ENCODE measurements around the gene IMPA2. TPM values are rescaled to one million over a fixed set of nuclear protein-coding genes. Genes with fewer than 3 reads are reported as not detected.

IMPA2 gene
- total and polyA plus RNA-seq, 4 donors: 43.4 to 65.4 (median 61.5) TPM

GRCh38 chr18:12056034-12056883 is 75.0 kb downstream of the IMPA2 start:
- H3K9ac ChIP-seq (ENCODE audit: insufficient read depth in 1 of 2, low read length in 2 of 2): no peak overlapping the region
- H3K36me3 ChIP-seq (ENCODE audit: control insufficient read depth in 4 of 4, insufficient read depth in 4 of 4, low read length in 4 of 4): no peaks in the 10 kb centered on the region
- ATAC-seq (ENCODE audit: insufficient read depth, low FRiP score): no peak

DNA sequence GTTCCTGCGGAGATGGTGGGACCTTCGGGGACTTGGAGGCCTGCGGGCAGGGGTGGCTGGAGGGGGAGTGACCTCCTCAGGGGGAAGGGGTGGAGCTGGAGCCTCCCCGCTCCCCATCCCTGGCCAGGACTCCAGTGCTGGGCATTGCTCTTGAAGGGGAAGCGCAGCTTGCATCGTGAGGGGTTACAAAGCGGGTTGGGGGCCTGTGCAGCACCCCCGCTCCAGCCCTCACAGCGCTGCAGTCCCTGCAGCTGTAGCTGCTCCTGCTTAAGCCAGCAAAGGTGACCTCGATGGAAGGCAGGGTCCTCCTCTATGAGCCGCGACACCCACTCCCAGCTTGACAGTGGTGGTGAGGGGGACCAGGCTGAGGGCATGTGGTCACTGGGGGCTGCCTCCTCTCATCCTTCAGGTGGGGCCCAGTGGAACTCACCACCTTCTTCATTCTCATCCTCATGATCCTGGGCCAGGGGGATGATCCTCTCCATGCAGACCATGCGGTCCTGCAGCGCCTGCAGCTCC is 75.6 kb downstream of the IMPA2 start:
- no peak overlapping the region for H3K27ac ChIP-seq (ENCODE audit: low read depth in 1 of 2, low read length in 1 of 2)
- TF ChIP-seq, protein P1, sequence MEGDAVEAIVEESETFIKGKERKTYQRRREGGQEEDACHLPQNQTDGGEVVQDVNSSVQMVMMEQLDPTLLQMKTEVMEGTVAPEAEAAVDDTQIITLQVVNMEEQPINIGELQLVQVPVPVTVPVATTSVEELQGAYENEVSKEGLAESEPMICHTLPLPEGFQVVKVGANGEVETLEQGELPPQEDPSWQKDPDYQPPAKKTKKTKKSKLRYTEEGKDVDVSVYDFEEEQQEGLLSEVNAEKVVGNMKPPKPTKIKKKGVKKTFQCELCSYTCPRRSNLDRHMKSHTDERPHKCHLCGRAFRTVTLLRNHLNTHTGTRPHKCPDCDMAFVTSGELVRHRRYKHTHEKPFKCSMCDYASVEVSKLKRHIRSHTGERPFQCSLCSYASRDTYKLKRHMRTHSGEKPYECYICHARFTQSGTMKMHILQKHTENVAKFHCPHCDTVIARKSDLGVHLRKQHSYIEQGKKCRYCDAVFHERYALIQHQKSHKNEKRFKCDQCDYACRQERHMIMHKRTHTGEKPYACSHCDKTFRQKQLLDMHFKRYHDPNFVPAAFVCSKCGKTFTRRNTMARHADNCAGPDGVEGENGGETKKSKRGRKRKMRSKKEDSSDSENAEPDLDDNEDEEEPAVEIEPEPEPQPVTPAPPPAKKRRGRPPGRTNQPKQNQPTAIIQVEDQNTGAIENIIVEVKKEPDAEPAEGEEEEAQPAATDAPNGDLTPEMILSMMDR (IDR thresholded peaks at IDR 0.05; ENCODE audit: control extremely low read depth, extremely low read depth): no peak
- whole genome bisulfite sequencing, 2 donors: 79 to 89% methylated on average over 11 to 14 of the region's 14 CpGs
- DNase-seq (no peak), ATAC-seq (ENCODE audit: insufficient read depth, low FRiP score) (no peak)
- H3K27me3 ChIP-seq (ENCODE audit: control insufficient read depth in 3 of 3, insufficient read depth in 3 of 3, low read length in 2 of 3): no peaks in the 10 kb centered on the region
- peaks cover 0 to 4% (median 0%) of the 10 kb centered on the region in 5 donors for H3K4me1 ChIP-seq (ENCODE audit: control insufficient read depth in 5 of 5, insufficient read depth in 5 of 5, low read length in 5 of 5)
- H3K9me3 ChIP-seq (ENCODE audit: control insufficient read depth in 4 of 4, insufficient read depth in 3 of 4, low read length in 3 of 4): no peaks in the 10 kb centered on the region
- H3K4me3 ChIP-seq: no peak overlapping the region
- H3K9ac ChIP-seq (ENCODE audit: insufficient read depth in 1 of 2, low read length in 2 of 2): no peak overlapping the region
- H3K36me3 ChIP-seq (ENCODE audit: control insufficient read depth in 4 of 4, insufficient read depth in 4 of 4, low read length in 4 of 4): no peaks in the 10 kb centered on the region

More at GRCh38 chr18:12056034-12056883, 75.0 kb downstream of the IMPA2 start:
- TF ChIP-seq, protein P1 (IDR thresholded peaks at IDR 0.05; ENCODE audit: control extremely low read depth, extremely low read depth): no peak
- WGBS, 2 donors: 63 to 74% methylated on average over 14 of the region's 14 CpGs
- Histone ChIP-seq H3K4me1 (ENCODE audit: control insufficient read depth in 5 of 5, insufficient read depth in 5 of 5, low read length in 5 of 5) (peaks cover 0 to 4% (median 0%) of the 10 kb centered on the region in 5 donors), H3K9me3 (ENCODE audit: control insufficient read depth in 4 of 4, insufficient read depth in 3 of 4, low read length in 3 of 4) (no peaks in the 10 kb centered on the region), H3K27ac (ENCODE audit: low read depth in 1 of 2, low read length in 1 of 2) (no peak overlapping the region), H3K27me3 (ENCODE audit: control insufficient read depth in 3 of 3, insufficient read depth in 3 of 3, low read length in 2 of 3) (no peaks in the 10 kb centered on the region), H3K4me3 (no peak overlapping the region)
- no peak for DNase-seq

GRCh38 chr18:12057419-12058039 is 76.2 kb downstream of the IMPA2 start:
- H3K9me3 ChIP-seq (ENCODE audit: control insufficient read depth in 4 of 4, insufficient read depth in 3 of 4, low read length in 3 of 4): no peaks in the 10 kb centered on the region
- H3K27me3 ChIP-seq (ENCODE audit: control insufficient read depth in 3 of 3, insufficient read depth in 3 of 3, low read length in 2 of 3): no peaks in the 10 kb centered on the region
- WGBS, 2 donors: 73 to 86% methylated on average over 14 of the region's 14 CpGs
- no peaks in the 10 kb centered on the region for H3K36me3 ChIP-seq (ENCODE audit: control insufficient read depth in 4 of 4, insufficient read depth in 4 of 4, low read length in 4 of 4)
- no peak overlapping the region for H3K4me3 ChIP-seq
- H3K4me1 ChIP-seq (ENCODE audit: control insufficient read depth in 5 of 5, insufficient read depth in 5 of 5, low read length in 5 of 5): peaks cover 0 to 4% (median 0%) of the 10 kb centered on the region in 5 donors
- DNase-seq: no peak
- no peak overlapping the region for H3K27ac ChIP-seq (ENCODE audit: low read depth in 1 of 2, low read length in 1 of 2)
- TF ChIP-seq, protein P1 (IDR thresholded peaks at IDR 0.05; ENCODE audit: control extremely low read depth, extremely low read depth): no peak
- H3K9ac ChIP-seq (ENCODE audit: insufficient read depth in 1 of 2, low read length in 2 of 2): no peak overlapping the region
- ATAC-seq (ENCODE audit: insufficient read depth, low FRiP score): no peak
